Measurements from ENCODE around the gene PPFIBP1. TPM values are rescaled to one million over a fixed set of nuclear protein-coding genes. Genes with fewer than 3 reads are reported as not detected.
"Not testable (repeated sequence)": the region's sequence is repeated elsewhere in the genome, so short reads cannot be mapped to it uniquely, and the experiment has no call there.

PPFIBP1 gene
- total RNA-seq, 2 experiments from 2014 or later, result 5.4 to 23.2 TPM

- DNase-seq (no peak), ATAC-seq (no peak)
- no peak overlapping the region for H3K27ac Mint-ChIP-seq
- no peaks in the 10 kb centered on the region for H3K9me3 Mint-ChIP-seq (ENCODE audit: low read depth)
- H3K4me1 Mint-ChIP-seq, result peaks cover 16% of the 10 kb centered on the region
- CTCF ChIA-PET, result interaction anchor here (0.6 kb wide), 1 partner anchor 104 kb away, joined by 4 read pairs; no protein-coding TSS in a partner anchor
- H3K36me3 Mint-ChIP-seq, result no peaks in the 10 kb centered on the region
- no peak overlapping the region for H3K4me3 Mint-ChIP-seq
- H3K27me3 Mint-ChIP-seq, result peaks cover 17% of the 10 kb centered on the region
Measured at GRCh38 chr12:27539191-27539631, 15.2 kb downstream of the PPFIBP1 start.

- no peak for DNase-seq
- CTCF ChIA-PET, result no interaction called here
- Mint-ChIP-seq H3K9me3 (ENCODE audit: low read depth) (no peaks in the 10 kb centered on the region), H3K27ac (no peak overlapping the region), H3K4me3 (no peak overlapping the region), H3K4me1 (no peaks in the 10 kb centered on the region), H3K36me3 (no peaks in the 10 kb centered on the region), H3K27me3 (peaks cover 23% of the 10 kb centered on the region)
- ATAC-seq, result no peak
Measured at GRCh38 chr12:27541031-27541719, 17.2 kb downstream of the PPFIBP1 start.

GRCh38 chr12:27542628-27543027 is 18.6 kb downstream of the PPFIBP1 start:
- CTCF ChIA-PET, result no interaction called here

GRCh38 chr12:27544858-27545257 is 20.9 kb downstream of the PPFIBP1 start:
- ATAC-seq; CTCF ChIA-PET; H3K9me3 Mint-ChIP-seq (ENCODE audit: low read depth); H3K4me1 Mint-ChIP-seq; H3K4me3 Mint-ChIP-seq; H3K27ac Mint-ChIP-seq; H3K36me3 Mint-ChIP-seq; DNase-seq: not testable (repeated sequence)
- H3K27me3 Mint-ChIP-seq, result peaks cover 39% of the 10 kb centered on the region

More at GRCh38 chr12:27542628-27543027, 18.6 kb downstream of the PPFIBP1 start:
- Mint-ChIP-seq H3K4me1 (no peaks in the 10 kb centered on the region), H3K27me3 (peaks cover 29% of the 10 kb centered on the region), H3K9me3 (ENCODE audit: low read depth) (no peaks in the 10 kb centered on the region), H3K36me3 (no peaks in the 10 kb centered on the region), H3K4me3 (no peak overlapping the region), H3K27ac (no peak overlapping the region)
- DNase-seq, result no peak
- no peak for ATAC-seq

- no peak overlapping the region for H3K27ac Mint-ChIP-seq
- CTCF ChIA-PET, result no interaction called here
- no peak overlapping the region for H3K4me3 Mint-ChIP-seq
- ATAC-seq, result no peak
- H3K4me1 Mint-ChIP-seq, result no peaks in the 10 kb centered on the region
- no peak for DNase-seq
- H3K9me3 Mint-ChIP-seq (ENCODE audit: low read depth), result no peaks in the 10 kb centered on the region
- H3K27me3 Mint-ChIP-seq, result peaks cover 42% of the 10 kb centered on the region
- no peaks in the 10 kb centered on the region for H3K36me3 Mint-ChIP-seq
Measured at GRCh38 chr12:27545665-27546064, 21.7 kb downstream of the PPFIBP1 start.

GRCh38 chr12:27547592-27547991 is 23.6 kb downstream of the PPFIBP1 start:
- Mint-ChIP-seq H3K27me3 (peaks cover 42% of the 10 kb centered on the region), H3K4me3 (no peak overlapping the region), H3K27ac (no peak overlapping the region), H3K4me1 (no peaks in the 10 kb centered on the region), H3K9me3 (ENCODE audit: low read depth) (no peaks in the 10 kb centered on the region), H3K36me3 (no peaks in the 10 kb centered on the region)
- DNase-seq (no peak), ATAC-seq (no peak)
- CTCF ChIA-PET, result interaction anchor here (1.1 kb wide), 1 partner anchor 57 kb away, joined by 3 read pairs; no protein-coding TSS in a partner anchor

- no peak overlapping the region for H3K4me3 Mint-ChIP-seq
- H3K27ac Mint-ChIP-seq, result no peak overlapping the region
- peaks cover 47% of the 10 kb centered on the region for H3K27me3 Mint-ChIP-seq
- DNase-seq (no peak), ATAC-seq (no peak)
- CTCF ChIA-PET, result no interaction called here
- H3K36me3 Mint-ChIP-seq, result no peaks in the 10 kb centered on the region
- no peaks in the 10 kb centered on the region for H3K9me3 Mint-ChIP-seq (ENCODE audit: low read depth)
- H3K4me1 Mint-ChIP-seq, result no peaks in the 10 kb centered on the region
Measured at GRCh38 chr12:27548301-27549199, 24.5 kb downstream of the PPFIBP1 start.

GRCh38 chr12:27549236-27549800 is 25.3 kb downstream of the PPFIBP1 start:
- Mint-ChIP-seq H3K36me3 (no peaks in the 10 kb centered on the region), H3K9me3 (ENCODE audit: low read depth) (no peaks in the 10 kb centered on the region), H3K4me3 (no peak overlapping the region), H3K27ac (no peak overlapping the region), H3K27me3 (peaks cover 51% of the 10 kb centered on the region), H3K4me1 (no peaks in the 10 kb centered on the region)
- CTCF ChIA-PET, result no interaction called here
- no peak for DNase-seq
- no peak for ATAC-seq

GRCh38 chr12:27549801-27550652 is 26.0 kb downstream of the PPFIBP1 start:
- H3K4me1 Mint-ChIP-seq, result no peaks in the 10 kb centered on the region

GRCh38 chr12:27550653-27550975 is 26.6 kb downstream of the PPFIBP1 start:
- Mint-ChIP-seq H3K36me3 (no peaks in the 10 kb centered on the region), H3K9me3 (ENCODE audit: low read depth) (no peaks in the 10 kb centered on the region), H3K27ac (no peak overlapping the region), H3K4me1 (peaks cover 1% of the 10 kb centered on the region), H3K27me3 (peaks cover 59% of the 10 kb centered on the region), H3K4me3 (no peak overlapping the region)
- no peak for DNase-seq
- ATAC-seq, result no peak
- CTCF ChIA-PET, result interaction anchor here (1.3 kb wide), 1 partner anchor 11 kb away, joined by 3 read pairs; no protein-coding TSS in a partner anchor

More at GRCh38 chr12:27549801-27550652, 26.0 kb downstream of the PPFIBP1 start:
- Mint-ChIP-seq H3K27me3 (peaks cover 55% of the 10 kb centered on the region), H3K27ac (no peak overlapping the region), H3K9me3 (ENCODE audit: low read depth) (no peaks in the 10 kb centered on the region), H3K36me3 (no peaks in the 10 kb centered on the region), H3K4me3 (no peak overlapping the region)
- ATAC-seq, result no peak
- no peak for DNase-seq
- CTCF ChIA-PET, result interaction anchor here (1.3 kb wide), 1 partner anchor 12 kb away, joined by 3 read pairs; no protein-coding TSS in a partner anchor

- ATAC-seq (no peak), DNase-seq (no peak)
- Mint-ChIP-seq H3K9me3 (ENCODE audit: low read depth) (no peaks in the 10 kb centered on the region), H3K27ac (no peak overlapping the region), H3K27me3 (peaks cover 61% of the 10 kb centered on the region), H3K36me3 (no peaks in the 10 kb centered on the region), H3K4me3 (no peak overlapping the region), H3K4me1 (peaks cover 7% of the 10 kb centered on the region)
- CTCF ChIA-PET, result interaction anchor here (1.3 to 1.5 kb wide), 2 partner anchors 10 kb away, joined by 3 read pairs; no protein-coding TSS in a partner anchor
Measured at GRCh38 chr12:27551172-27551840, 27.3 kb downstream of the PPFIBP1 start.

- H3K36me3 Mint-ChIP-seq, result no peaks in the 10 kb centered on the region
- no peak overlapping the region for H3K4me3 Mint-ChIP-seq
- DNase-seq (no peak), ATAC-seq (no peak)
- H3K4me1 Mint-ChIP-seq, result peaks cover 9% of the 10 kb centered on the region
- no peak overlapping the region for H3K27ac Mint-ChIP-seq
- no peaks in the 10 kb centered on the region for H3K9me3 Mint-ChIP-seq (ENCODE audit: low read depth)
- CTCF ChIA-PET, result interaction anchor here (1.1 to 1.5 kb wide), 2 partner anchors 9 to 17 kb away, joined by 3 read pairs; no protein-coding TSS in a partner anchor
- peaks cover 64% of the 10 kb centered on the region for H3K27me3 Mint-ChIP-seq
Measured at GRCh38 chr12:27552235-27552634, 28.2 kb downstream of the PPFIBP1 start.
